HG02973 (cell line): Measurements from ENCODE around the gene KIF18A.
"Not testable (repeated sequence)": the region's sequence is repeated elsewhere in the genome, so short reads cannot be mapped to it uniquely, and the experiment has no call there.

Source experiments
- ATAC-seq: cut with Tn5 transposase; IDR thresholded peaks from one replicate; pipeline ENCODE4 v1.9.1; 2021; ENCODE audit warnings: moderate library complexity; ENCODE audit not compliant: unreplicated experiment

Gene KIF18A

DNA sequence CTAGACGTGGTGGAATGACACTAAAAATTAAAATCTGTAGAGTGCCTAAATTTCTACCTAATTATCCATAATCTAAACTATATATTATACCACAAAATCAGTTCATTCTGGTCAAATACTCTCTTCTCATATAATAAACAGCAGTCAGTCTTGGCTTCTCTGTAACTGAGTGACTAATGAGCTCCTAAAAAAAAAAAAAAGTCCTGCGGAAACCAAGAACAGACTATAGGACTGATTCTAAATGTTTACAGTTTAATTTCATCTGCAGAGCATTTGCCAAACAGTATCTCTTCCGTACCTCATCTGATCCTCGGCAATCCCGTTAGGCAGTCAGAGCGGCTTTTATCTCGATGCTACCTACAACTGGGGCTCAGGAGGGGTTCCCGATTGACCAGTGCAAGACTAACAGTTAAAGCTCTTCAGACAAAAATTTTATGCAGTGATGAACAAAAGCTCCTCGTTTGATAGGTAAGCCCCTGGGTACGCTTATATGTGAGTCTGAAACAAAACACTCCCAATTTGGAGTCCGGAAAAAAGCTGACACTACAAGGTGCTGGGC lies 686 bp downstream of the KIF18A start:
- ATAC-seq = peak; percentile 2

DNA sequence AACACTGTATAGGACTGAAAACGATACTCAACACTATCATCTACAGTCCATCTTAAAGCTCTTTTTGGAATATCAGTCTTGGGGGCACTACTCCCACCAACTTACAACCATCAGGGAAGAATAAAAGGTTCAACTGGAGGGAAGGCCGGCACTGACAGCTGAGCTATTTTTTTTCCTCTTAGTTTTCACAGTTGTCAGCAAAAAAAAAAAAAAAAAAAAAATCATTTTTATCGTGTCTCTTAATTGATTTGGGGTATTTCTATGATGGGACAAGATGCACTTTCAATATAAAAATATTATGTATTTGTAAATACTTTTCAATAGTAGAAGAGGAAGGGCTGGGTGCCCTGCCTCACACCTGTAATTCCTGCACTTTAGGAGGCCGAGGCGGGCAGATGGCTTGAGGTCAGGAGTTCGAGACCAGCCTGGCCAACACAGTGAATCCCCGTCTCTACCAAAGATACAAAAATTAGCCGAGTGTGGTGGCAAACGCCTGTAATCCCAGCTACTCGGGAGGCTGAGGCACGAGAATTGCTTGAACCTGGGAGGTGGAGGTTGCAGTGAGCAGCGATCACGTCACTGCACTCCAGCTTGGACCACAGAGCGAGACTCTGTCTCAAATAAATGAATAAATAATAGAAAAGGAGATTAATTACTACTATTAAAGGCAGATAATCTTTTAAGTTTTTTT lies 1.5 kb downstream of the KIF18A start:
- ATAC-seq = no peak

DNA sequence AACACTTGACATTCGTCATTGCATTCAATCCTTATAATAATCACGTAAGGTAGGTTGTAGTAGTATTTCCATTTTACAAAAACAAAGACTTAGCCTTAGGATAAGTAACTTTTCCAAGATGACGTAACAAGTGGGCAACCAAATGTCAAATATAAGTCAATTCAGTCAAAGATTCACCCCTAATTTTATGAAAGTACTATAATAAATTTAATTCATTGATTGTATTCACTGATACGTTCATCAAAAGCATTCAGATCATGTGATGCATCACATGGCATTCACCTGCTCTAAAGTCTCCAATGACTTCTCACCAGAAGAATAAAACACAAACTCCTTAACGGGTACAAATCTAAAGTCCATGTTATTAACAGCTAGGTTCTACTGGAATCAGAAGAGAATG lies 2.1 kb downstream of the KIF18A start:
- no peak for ATAC-seq

DNA sequence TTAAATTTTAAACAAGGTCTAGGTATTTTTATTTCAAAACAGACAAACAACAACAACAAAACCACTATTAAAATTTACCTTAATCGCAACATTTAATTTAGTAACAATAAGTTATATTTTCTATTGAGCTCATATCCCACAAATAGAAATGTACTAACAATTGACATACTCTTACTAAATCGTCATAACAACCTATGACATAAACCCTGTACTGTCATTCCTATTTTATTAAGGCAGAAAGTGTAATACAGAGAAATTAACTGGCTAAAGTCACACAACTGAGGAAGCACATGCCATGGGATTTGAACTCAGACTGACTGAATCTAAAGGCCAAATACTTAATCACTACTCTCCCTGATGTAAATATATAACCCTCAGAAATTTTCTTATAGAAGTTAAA lies 3.0 kb downstream of the KIF18A start:
- no peak for ATAC-seq

DNA sequence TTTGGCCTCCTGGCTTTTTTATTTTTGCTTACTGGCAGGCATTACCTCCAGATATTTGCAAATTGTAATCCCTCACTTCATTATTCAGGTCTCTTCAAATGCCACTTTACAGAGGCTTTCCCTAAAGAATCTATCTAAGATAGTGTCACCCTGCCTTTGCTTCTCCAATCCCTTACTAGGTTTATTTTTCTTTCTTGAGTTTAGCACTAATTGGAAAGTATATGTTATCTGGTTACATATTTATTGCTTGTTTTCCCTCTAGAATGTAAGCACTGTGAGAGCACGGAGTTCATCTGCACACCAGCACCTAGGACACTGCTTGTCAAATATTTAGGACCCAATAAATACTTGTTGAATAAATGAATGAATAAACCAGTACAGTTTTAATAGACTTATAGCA lies 3.5 kb downstream of the KIF18A start:
- no peak for ATAC-seq

DNA sequence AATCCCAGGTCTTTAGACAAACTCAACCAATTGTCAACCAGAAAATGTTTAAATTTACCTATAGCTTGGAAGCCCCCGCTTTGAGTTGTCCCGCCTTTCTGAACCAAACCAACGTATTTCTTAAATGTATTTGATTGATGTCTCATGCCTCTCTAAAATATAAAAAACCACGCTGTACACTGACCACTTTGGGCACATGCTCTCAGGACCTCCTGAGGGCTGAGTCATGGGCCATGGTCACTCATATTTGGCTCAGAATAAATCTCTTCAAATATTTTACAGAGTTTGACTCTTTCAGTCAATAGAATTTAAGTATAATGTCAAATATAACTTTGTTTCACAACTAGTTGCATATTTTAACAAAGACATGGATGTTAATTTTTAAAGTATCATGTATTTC lies 5.7 kb downstream of the KIF18A start:
- not testable (repeated sequence) for ATAC-seq

DNA sequence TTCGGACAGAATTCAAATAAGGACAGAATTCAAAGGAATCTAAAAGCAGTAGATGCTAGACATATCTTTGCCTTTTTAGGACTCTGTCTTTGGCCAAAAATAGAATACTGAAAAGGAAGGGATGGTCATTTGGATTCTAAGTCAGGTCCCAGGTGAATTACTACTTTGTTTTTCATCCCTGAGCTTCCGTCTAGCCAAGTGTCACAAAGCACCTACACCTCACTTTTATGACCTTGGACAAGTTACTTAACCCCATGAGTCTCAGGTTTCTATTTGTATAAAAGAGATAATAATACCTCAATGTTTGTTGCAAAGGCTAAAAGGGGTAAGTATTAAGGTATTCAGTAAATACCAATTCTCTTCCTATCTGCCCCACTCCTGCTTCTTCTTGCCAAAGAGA lies 7.3 kb downstream of the KIF18A start:
- no peak for ATAC-seq

- no peak for ATAC-seq
Observed at GRCh38 chr11:28099715-28100114, 8.2 kb downstream of the KIF18A start.

GRCh38 chr11:28098257-28098656 lies 9.7 kb downstream of the KIF18A start:
- no peak for ATAC-seq

DNA sequence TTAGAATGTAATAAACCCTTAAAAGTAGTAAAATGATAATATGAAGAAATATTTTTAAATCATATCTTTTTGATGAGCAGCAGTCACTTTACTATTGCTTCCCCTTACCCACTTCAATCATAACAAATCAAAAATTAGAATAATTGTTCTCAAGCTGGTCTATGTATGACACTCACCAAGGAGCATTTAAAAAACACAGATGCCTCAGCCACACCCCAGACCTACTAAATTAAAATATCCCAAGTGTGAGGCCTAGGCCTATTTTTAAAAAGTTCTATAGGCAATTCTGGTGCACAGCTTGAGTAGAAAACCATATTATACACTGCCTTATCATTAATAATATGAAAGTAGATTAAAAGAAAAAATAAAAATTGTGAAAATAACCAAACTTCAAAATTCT lies 15.2 kb downstream of the KIF18A start:
- no peak for ATAC-seq

GRCh38 chr11:28090052-28090749 lies 17.8 kb downstream of the KIF18A start:
- no peak for ATAC-seq

DNA sequence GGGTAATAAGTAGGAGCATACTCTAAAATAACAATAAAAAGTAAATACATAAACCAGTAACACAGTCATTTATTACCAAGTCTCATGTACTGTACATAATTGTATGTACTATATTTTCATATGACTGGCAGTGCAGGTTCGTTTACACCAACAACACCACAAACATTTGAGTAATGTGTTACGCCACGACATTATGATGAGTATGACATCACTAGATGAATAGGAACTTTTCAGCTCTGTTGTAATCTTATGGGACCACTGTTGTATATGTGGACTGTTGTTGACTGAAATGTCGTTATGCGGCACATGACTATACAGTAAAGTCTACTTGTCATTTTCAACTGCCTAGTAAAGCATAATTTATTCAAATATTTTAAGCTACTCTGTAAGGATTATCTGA lies 18.6 kb downstream of the KIF18A start:
- no peak for ATAC-seq

DNA sequence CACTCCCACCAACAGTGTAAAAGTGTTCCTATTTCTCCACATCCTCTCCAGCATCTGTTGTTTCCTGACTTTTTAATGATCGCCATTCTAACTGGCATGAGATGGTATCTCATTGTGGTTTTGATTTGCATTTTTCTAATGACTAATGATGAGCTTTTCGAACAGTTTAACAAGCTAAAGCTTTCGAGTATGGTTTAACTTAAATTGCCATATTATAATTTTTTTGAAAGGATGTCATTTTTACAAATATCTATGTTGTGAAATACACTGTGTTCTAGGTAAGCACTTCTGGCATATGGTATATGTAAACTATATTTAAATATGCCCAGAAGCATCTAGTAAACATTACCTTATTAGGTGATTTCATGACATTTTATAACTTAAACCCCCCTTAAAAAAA lies 20.3 kb downstream of the KIF18A start:
- ATAC-seq = not testable (repeated sequence)

GRCh38 chr11:28087192-28087591 lies 20.8 kb downstream of the KIF18A start:
- not testable (repeated sequence) for ATAC-seq

GRCh38 chr11:28086569-28086968 lies 21.4 kb downstream of the KIF18A start:
- ATAC-seq = no peak

GRCh38 chr11:28083118-28083517 lies 24.8 kb downstream of the KIF18A start:
- ATAC-seq = no peak

DNA sequence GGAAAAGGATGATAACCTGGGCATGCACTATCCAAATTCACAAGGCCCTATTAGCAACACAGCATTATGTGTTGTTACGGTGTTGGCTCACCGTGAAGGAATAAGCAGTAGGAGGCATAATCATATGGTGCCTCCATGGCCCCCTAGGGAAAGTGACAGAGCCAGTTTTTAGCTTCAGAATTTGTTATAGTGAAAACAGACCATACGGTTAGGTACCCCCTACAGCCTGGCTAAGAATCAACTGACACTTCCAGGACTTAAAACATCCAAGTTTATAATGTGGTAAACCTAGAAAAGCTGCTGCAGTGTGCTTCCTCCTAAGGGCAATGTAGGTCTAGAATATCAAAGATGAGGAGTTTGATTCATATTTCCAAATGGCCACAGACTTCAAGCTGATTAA lies 30.4 kb downstream of the KIF18A start:
- no peak for ATAC-seq

- no peak for ATAC-seq
Observed at GRCh38 chr11:28072321-28072720, 35.6 kb downstream of the KIF18A start.

- ATAC-seq = no peak
Observed at GRCh38 chr11:28071305-28071704, 36.7 kb downstream of the KIF18A start.

- no peak for ATAC-seq
Observed at GRCh38 chr11:28058333-28058732, 49.6 kb downstream of the KIF18A start.

DNA sequence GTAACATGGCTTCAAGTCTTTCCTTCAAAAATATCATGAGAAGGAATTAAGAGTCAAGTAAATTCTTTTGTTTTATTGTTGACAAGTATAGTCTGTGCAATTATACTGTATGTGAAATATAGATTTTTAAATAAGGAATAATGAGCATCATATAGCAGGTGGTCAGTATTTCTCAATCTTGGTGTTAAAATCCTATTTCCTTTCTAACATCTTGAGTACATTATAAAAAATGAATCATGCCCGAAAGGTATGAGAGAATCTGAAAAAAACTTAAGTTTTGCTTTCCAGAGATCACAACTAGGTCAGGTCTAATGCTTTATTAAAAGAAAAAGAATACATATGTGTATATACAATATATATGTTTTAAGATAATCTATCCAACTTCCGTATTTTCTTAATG lies 53.1 kb downstream of the KIF18A start:
- no peak for ATAC-seq
